IMR-90 (cell line): ENCODE results near the gene BAD. TPM values are rescaled to one million over a fixed set of nuclear protein-coding genes. Genes with fewer than 3 reads are reported as not detected.

Source experiments
- ATAC-seq: fragments of 200-7000 bp; cut with Tn5 transposase; 2 replicates; pipeline ENCODE4 v1.9.1; 2020; ENCODE audit warnings: low read depth, mild to moderate bottlenecking, moderate library complexity
- BruUV-seq: library from RNA; stranded (reverse); fragments of 400-500 nt; replicated peaks from 2 replicates; lab custom pipeline; 2021; lab: Mats Ljungman, UMichigan
- CTCF ChIA-PET: fragments of 300-600 bp; formaldehyde crosslinking; extraction: SDS; loops from one replicate; lab custom pipeline; 2021; ENCODE audit warnings: antibody characterized with exemption; lab: Yijun Ruan, JAX
- POLR2A ChIA-PET: fragments of 300-600 bp; sonication (Branson Sonifier 250); formaldehyde crosslinking; loops from one replicate; lab custom pipeline; 2022; ENCODE audit warnings: antibody characterized with exemption; ENCODE audit not compliant: unreplicated experiment; lab: Charles Lee
- DNase-seq: peaks from one replicate; pipeline ENCODE4 v3.0.0; 2013
- H2AFZ ChIP-seq: replicated peaks from 2 replicates; pipeline ENCODE3; 2013; ENCODE audit warnings: low read length, mild to moderate bottlenecking; ENCODE audit not compliant: poor library complexity
- H2AK5ac ChIP-seq: 2 replicates; pipeline ENCODE4 v1.6.1; 2013; ENCODE audit warnings: low read depth, low read length, inconsistent platforms
- H2AK9ac ChIP-seq: replicated peaks from 2 replicates; pipeline ENCODE3; 2013; ENCODE audit warnings: mild to moderate bottlenecking, low read depth, low read length, moderate library complexity; ENCODE audit not compliant: poor library complexity
- H2BK120ac ChIP-seq: 2 replicates; pipeline ENCODE4 v1.6.1; 2013; ENCODE audit warnings: low read depth, low read length, inconsistent platforms
- H2BK15ac ChIP-seq: 3 replicates; pipeline ENCODE4 v1.6.1; 2013; ENCODE audit warnings: low read depth, low read length, inconsistent platforms
- H2BK20ac ChIP-seq: 2 replicates; pipeline ENCODE4 v1.6.1; 2013; ENCODE audit warnings: low read depth, mild to moderate bottlenecking, inconsistent platforms, low read length, moderate library complexity
- H2BK5ac ChIP-seq: 2 replicates; pipeline ENCODE4 v1.6.1; 2013; ENCODE audit warnings: mild to moderate bottlenecking, low read depth, low read length, inconsistent platforms; ENCODE audit not compliant: poor library complexity, severe bottlenecking
- H3K14ac ChIP-seq: replicated peaks from 2 replicates; pipeline ENCODE4 v1.6.1; 2013; ENCODE audit warnings: low read depth, low read length, inconsistent platforms
- H3K18ac ChIP-seq: 2 replicates; pipeline ENCODE4 v1.6.1; 2013; ENCODE audit warnings: low read depth, low read length, control low read depth
- H3K23ac ChIP-seq: 2 replicates; pipeline ENCODE4 v1.6.1; 2013; ENCODE audit warnings: low read depth, low read length, inconsistent platforms
- H3K27ac ChIP-seq: 2 replicates; pipeline ENCODE4 v1.5.1; 2013; ENCODE audit warnings: mild to moderate bottlenecking, control low read depth, low read length; ENCODE audit not compliant: insufficient read depth
- H3K27me3 ChIP-seq: 2 replicates; pipeline ENCODE4 v1.6.1; 2013; ENCODE audit warnings: low read length; ENCODE audit not compliant: control insufficient read depth, insufficient read depth
- H3K36me3 ChIP-seq: 2 replicates; pipeline ENCODE4 v1.6.1; 2013; ENCODE audit warnings: low read length, mixed read lengths; ENCODE audit not compliant: control insufficient read depth, insufficient read depth
- H3K4ac ChIP-seq: 2 replicates; pipeline ENCODE4 v1.6.1; 2013; ENCODE audit warnings: low read depth, low read length, inconsistent platforms
- H3K4me1 ChIP-seq: 2 replicates; pipeline ENCODE4 v1.6.1; 2013; ENCODE audit warnings: low read length, mixed read lengths; ENCODE audit not compliant: control insufficient read depth, insufficient read depth
- H3K4me2 ChIP-seq: 2 replicates; pipeline ENCODE4 v1.6.1; 2013; ENCODE audit warnings: low read depth, mild to moderate bottlenecking, control low read depth, low read length, moderate library complexity
- H3K4me3 ChIP-seq: 2 replicates; pipeline ENCODE4 v1.5.1; 2013; ENCODE audit warnings: low read depth, mild to moderate bottlenecking, control low read depth, low read length, moderate library complexity; ENCODE audit not compliant: insufficient read depth
- H3K56ac ChIP-seq: 2 replicates; pipeline ENCODE4 v1.6.1; 2013; ENCODE audit warnings: low read length, inconsistent platforms; ENCODE audit not compliant: insufficient read depth; ENCODE audit errors: extremely low read depth
- H3K79me1 ChIP-seq, 2 experiments: 2 replicates each; pipeline ENCODE4 v1.6.1; 2013; ENCODE audit warnings: low read length in 2 of 2, inconsistent platforms in 1 of 2, low read depth in 1 of 2
- H3K9ac ChIP-seq: 2 replicates; pipeline ENCODE4 v1.6.1; 2013; ENCODE audit warnings: low read depth, low read length, control low read depth
- H3K9me1 ChIP-seq: 2 replicates; pipeline ENCODE4 v1.6.1; 2013; ENCODE audit warnings: low read length, inconsistent platforms; ENCODE audit not compliant: insufficient read depth
- H3K9me3 ChIP-seq: 2 replicates; pipeline ENCODE4 v1.6.1; 2013; ENCODE audit warnings: low read length; ENCODE audit not compliant: control insufficient read depth, insufficient read depth
- H4K20me1 ChIP-seq: 2 replicates; pipeline ENCODE4 v1.6.1; 2013; ENCODE audit warnings: low read length, inconsistent platforms; ENCODE audit not compliant: insufficient read depth
- H4K5ac ChIP-seq: 2 replicates; pipeline ENCODE4 v1.6.1; 2013; ENCODE audit warnings: mild to moderate bottlenecking, low read depth, low read length, control low read depth
- H4K8ac ChIP-seq, 2 experiments: 2 replicates each; pipeline ENCODE4 v1.6.1; 2013; ENCODE audit warnings: low read depth in 2 of 2, low read length in 2 of 2, control low read depth in 1 of 2, inconsistent platforms in 1 of 2
- H4K91ac ChIP-seq: 2 replicates; pipeline ENCODE4 v1.6.1; 2013; ENCODE audit warnings: low read depth, low read length, inconsistent platforms; ENCODE audit not compliant: insufficient read depth
- BHLHE40 ChIP-seq: fragments of 150-350 bp; IDR thresholded peaks from 2 replicates; pipeline ENCODE4 v1.6.1; 2016; ENCODE audit warnings: mild to moderate bottlenecking, low read depth, low read length
- CEBPB ChIP-seq: IDR thresholded peaks from 2 replicates; pipeline ENCODE4 v1.6.1; 2012; ENCODE audit warnings: low read depth, low read length, improper control_type of control experiment
- CHD1 ChIP-seq: IDR thresholded peaks from 2 replicates; pipeline ENCODE4 v1.6.1; 2012; ENCODE audit warnings: low read depth, low read length, improper control_type of control experiment
- CTCF ChIP-seq: conservative IDR thresholded peaks from 2 replicates; pipeline ENCODE4 v1.5.1; 2012; ENCODE audit warnings: mild to moderate bottlenecking, low read depth, low read length, improper control_type of control experiment
- ELK1 ChIP-seq: fragments of 150-350 bp; IDR thresholded peaks from 2 replicates; pipeline ENCODE4 v1.6.1; 2016; ENCODE audit warnings: low read depth, mild to moderate bottlenecking, low read length, moderate library complexity, borderline replicate concordance
- FOS ChIP-seq: fragments of 150-350 bp; IDR thresholded peaks from 2 replicates; pipeline ENCODE4 v1.6.1; 2016; ENCODE audit warnings: low read depth, low read length
- MAFK ChIP-seq: IDR thresholded peaks from 2 replicates; pipeline ENCODE4 v1.6.1; 2012; ENCODE audit warnings: low read depth, low read length, improper control_type of control experiment
- MAZ ChIP-seq: IDR thresholded peaks from 2 replicates; pipeline ENCODE4 v1.6.1; 2012; ENCODE audit warnings: low read depth, mild to moderate bottlenecking, low read length, improper control_type of control experiment, moderate library complexity, borderline replicate concordance
- MXI1 ChIP-seq: IDR thresholded peaks from 2 replicates; pipeline ENCODE4 v1.6.1; 2012; ENCODE audit warnings: low read depth, mild to moderate bottlenecking, low read length, moderate library complexity, borderline replicate concordance
- NFE2L2 ChIP-seq: fragments of 150-350 bp; IDR thresholded peaks from 2 replicates; pipeline ENCODE4 v1.6.1; 2016; ENCODE audit warnings: low read depth, mild to moderate bottlenecking, low read length
- POLR2A ChIP-seq: IDR thresholded peaks from 2 replicates; pipeline ENCODE4 v1.6.1; 2012; ENCODE audit warnings: mild to moderate bottlenecking, low read depth, low read length
- RAD21 ChIP-seq: IDR thresholded peaks from 2 replicates; pipeline ENCODE4 v1.6.1; 2012; ENCODE audit warnings: low read length, improper control_type of control experiment
- RCOR1 ChIP-seq: IDR thresholded peaks from 2 replicates; pipeline ENCODE4 v1.6.1; 2012; ENCODE audit warnings: mild to moderate bottlenecking, low read length, improper control_type of control experiment; ENCODE audit not compliant: insufficient replicate concordance
- RFX5 ChIP-seq: IDR thresholded peaks from 2 replicates; pipeline ENCODE4 v1.8.0; 2012; ENCODE audit warnings: low read depth, mild to moderate bottlenecking, low read length, moderate library complexity
- SMC3 ChIP-seq: fragments of 150-350 bp; IDR thresholded peaks from 2 replicates; pipeline ENCODE4 v1.6.1; 2016; ENCODE audit warnings: low read depth, mild to moderate bottlenecking, antibody characterized with exemption, low read length, moderate library complexity
- USF2 ChIP-seq: fragments of 150-350 bp; IDR thresholded peaks from 2 replicates; pipeline ENCODE4 v1.6.1; 2017; ENCODE audit warnings: mild to moderate bottlenecking, antibody characterized with exemption, low read length, low read depth
- WGBS, 2 experiments: methylation state at CpG; one replicate each; pipeline versions ENCODE4 v1.1.5 to v1.1.7; 2013; ENCODE audit warnings: missing lambda C conversion rate in 2 of 2; ENCODE audit not compliant: insufficient read length in 1 of 2; ENCODE audit errors: extremely low coverage in 2 of 2; 5-methylcytosine and 5-hydroxymethylcytosine counted together
- dilution Hi-C: fragments of 300-500 bp; cut with HindIII; formaldehyde crosslinking; loops from one replicate; pipeline ENCODE4 v1.14.3; 2018; ENCODE audit warnings: low sequenced_read_pairs; ENCODE audit not compliant: unreplicated experiment
- in situ Hi-C: fragments of 300-500 bp; cut with MboI; formaldehyde crosslinking; loops from 3 replicates; pipeline ENCODE4 v1.14.3; 2019; ENCODE audit warnings: low sequenced_read_pairs, inconsistent platforms, mixed read lengths
- intact Hi-C: fragments of 100-400 bp; cut with micrococcal nuclease; formaldehyde crosslinking; loops from 2 replicates; pipeline ENCODE4 v1.10.0; 2022
- polyA plus RNA-seq, 3 experiments: library from polyadenylated mRNA; depleted of rRNA; stranded (reverse); fragments of >200 nt; gene quantifications; 2 replicates each; pipeline ENCODE4 v1.2.3, GENCODE V29; 2012; ENCODE audit warnings: low replicate concordance in 1 of 3
- total RNA-seq: library from RNA; depleted of rRNA; stranded (reverse); fragments of >200 nt; gene quantifications from 2 replicates; pipeline ENCODE4 v1.2.3, GENCODE V29; 2012

The BAD gene
- total and polyA plus RNA-seq, 2 of the 4 experiments (the other 2 are of a cell fraction): 30.3 to 68.0 TPM

DNA sequence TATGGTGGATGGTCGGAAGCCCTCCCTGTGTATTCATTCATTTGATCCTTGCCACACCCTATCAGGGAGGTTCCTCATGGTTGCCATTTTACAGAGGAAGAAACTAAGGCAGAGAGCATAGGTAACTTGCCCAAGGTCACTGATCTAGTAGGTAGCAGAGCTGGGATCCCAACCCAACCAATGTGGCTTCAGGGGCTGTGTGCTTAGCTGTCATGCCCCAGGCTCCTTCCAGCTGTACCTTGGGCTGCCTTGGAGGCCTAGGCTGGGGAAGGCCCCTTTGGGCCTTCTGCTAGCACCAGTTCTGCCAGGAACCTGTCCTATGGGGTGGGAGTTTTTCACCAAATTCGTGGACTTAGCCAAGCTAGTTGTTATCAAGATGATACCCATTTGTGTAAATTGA lies 8.6 kb downstream of the BAD start:
- no TSS peak for BruUV-seq
- in situ Hi-C loops: no loop called here
- POLR2A ChIA-PET: no interaction called here

More for the DNA sequence above, 8.6 kb downstream of the BAD start:
- H2BK120ac ChIP-seq: no peak overlapping the region
- no peak overlapping the region for H2AK5ac ChIP-seq
- no peak overlapping the region for H3K23ac ChIP-seq
- H2AK9ac ChIP-seq: no peak overlapping the region
- no peak overlapping the region for H3K56ac ChIP-seq
- CTCF ChIA-PET: interaction anchor here (1.0 to 1.3 kb wide), 2 partner anchors 71 to 79 kb away, joined by 3 to 4 read pairs; no protein-coding TSS in a partner anchor
- WGBS, 2 experiments: no CpG with 5 or more reads among the region's 2 CpGs
- H2BK20ac ChIP-seq: no peak overlapping the region
- H3K4ac ChIP-seq: no peak overlapping the region
- H3K27ac ChIP-seq: no peak overlapping the region
- H4K91ac ChIP-seq: no peak overlapping the region
- no peaks in the 10 kb centered on the region for H3K27me3 ChIP-seq
- ATAC-seq: no peak
- no peak overlapping the region for H3K18ac ChIP-seq
- no peak overlapping the region for H2BK5ac ChIP-seq
- TF ChIP-seq MAFK (no peak), FOS (no peak), ELK1 (no peak), NFE2L2 (no peak), USF2 (no peak), MXI1 (no peak), RFX5 (no peak), BHLHE40 (no peak), RAD21 (no peak), CHD1 (no peak), CEBPB (no peak), POLR2A (no peak), RCOR1 (no peak), SMC3 (no peak), CTCF (no peak), MAZ (no peak)
- H3K9me1 ChIP-seq: peaks cover 5% of the 10 kb centered on the region; the same call in 1 of the 2 replicates
- H3K79me1 ChIP-seq: peaks cover 9 to 19% of the 10 kb centered on the region in 2 experiments
- peaks cover 4% of the 10 kb centered on the region for H3K4me1 ChIP-seq
- H4K20me1 ChIP-seq: no peaks in the 10 kb centered on the region
- H2AFZ ChIP-seq: no peak overlapping the region
- no peak overlapping the region for H3K4me2 ChIP-seq
- H4K8ac ChIP-seq: no peak overlapping the region
- dilution Hi-C loops (no loop called here), intact Hi-C loops (no loop called here)
- no peak overlapping the region for H2BK15ac ChIP-seq
- H3K9ac ChIP-seq: no peak overlapping the region
- no peak overlapping the region for H4K5ac ChIP-seq
- DNase-seq: no peak
- H3K4me3 ChIP-seq: no peak overlapping the region
- no peaks in the 10 kb centered on the region for H3K9me3 ChIP-seq
- H3K36me3 ChIP-seq: peaks cover 30% of the 10 kb centered on the region
- no peak overlapping the region for H3K14ac ChIP-seq
